ENCODE measurements around the gene SUCLA2.
"Not testable (repeated sequence)": the region's sequence is repeated elsewhere in the genome, so short reads cannot be mapped to it uniquely, and the experiment has no call there.

SUCLA2 gene

GRCh38 chr13:47990920-47991466 lies 10.1 kb downstream of the SUCLA2 start:
- DNase-seq: no peak

- DNase-seq: no peak
These were observed 10.6 kb downstream of the SUCLA2 start for GRCh38 chr13:47990427-47990826.

GRCh38 chr13:47983070-47983469 lies 18.0 kb downstream of the SUCLA2 start:
- DNase-seq: no peak

DNA sequence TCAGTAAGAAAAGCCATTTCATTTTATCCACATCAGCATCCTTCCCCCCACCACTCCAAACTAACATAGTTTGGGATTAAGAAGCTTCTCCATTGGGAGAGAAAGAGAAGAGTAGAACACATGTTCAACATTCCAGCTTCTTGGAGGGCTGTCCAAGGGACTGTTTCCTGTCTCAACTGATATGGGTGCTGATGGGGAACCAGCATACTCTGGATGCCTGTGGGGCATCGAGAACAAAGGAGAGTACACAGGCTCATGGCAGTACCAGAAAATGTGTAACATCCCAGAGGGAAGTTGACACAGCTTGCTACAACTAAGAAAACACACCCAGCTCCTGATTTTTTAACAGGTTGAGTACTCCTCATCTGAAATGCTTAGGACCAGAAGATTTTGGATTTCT lies 24.7 kb downstream of the SUCLA2 start:
- no peak for DNase-seq

- no peak for DNase-seq
These were observed 36.2 kb downstream of the SUCLA2 start for GRCh38 chr13:47964863-47965262.

DNA sequence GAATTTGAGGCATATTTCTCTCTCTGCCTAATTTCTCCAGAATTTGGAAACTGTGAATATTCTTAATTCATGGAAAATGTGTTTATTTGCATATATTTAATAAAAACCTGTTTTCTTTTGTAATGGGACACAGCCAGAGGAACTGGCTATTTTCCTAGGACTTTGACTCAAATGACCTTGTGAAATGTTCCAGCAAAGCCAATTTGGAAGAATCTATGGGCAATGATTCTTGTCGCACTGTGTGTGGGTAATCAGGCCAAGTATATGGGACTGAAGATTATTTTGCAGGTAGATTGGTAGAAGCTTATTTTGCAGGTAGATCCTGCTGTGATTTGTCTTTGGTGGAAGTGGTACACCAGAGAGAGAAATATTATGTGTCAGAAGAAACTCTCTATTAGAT lies 38.8 kb downstream of the SUCLA2 start:
- DNase-seq: no peak

DNA sequence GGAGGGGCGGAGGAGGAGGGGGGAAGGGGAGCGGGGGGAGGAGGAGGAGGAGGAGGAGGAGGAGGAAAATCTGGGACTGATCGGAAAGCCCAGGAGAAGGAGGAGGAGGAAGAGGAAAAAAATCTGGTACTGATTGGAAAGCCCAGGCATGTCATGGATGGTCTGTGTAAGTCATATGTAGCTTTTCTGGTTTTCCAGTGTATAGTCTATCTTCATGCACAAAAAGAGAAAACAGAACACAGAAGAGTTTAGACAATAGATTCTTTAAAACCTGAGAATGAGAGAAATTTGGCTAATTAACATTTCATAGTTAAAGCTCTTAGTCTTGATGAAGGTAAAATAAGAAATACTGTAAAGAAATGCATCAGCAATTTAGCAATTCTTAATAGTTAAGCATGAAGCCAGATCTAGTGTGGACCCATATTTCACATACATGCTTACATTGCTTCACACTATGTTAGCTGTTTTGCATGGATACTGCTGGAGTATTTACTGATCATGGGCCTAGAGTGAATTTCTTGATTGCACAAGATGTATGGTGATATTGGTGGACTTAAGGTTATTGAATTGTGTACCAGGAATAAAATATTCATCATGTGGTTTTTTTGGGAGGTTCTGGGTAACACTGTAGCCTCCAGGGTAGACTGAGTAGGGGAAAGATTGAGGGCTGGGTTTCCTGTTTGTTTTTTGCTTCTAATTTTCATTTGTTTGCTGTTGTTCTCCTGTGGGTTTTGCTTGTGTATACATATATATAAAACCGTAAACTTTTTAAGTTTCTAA lies 41.4 kb downstream of the SUCLA2 start:
- no peak for DNase-seq

GRCh38 chr13:47957073-47957472 lies 44.0 kb downstream of the SUCLA2 start:
- DNase-seq: no peak

- no peak for DNase-seq
These were observed 45.2 kb downstream of the SUCLA2 start for GRCh38 chr13:47955836-47956235.

DNA sequence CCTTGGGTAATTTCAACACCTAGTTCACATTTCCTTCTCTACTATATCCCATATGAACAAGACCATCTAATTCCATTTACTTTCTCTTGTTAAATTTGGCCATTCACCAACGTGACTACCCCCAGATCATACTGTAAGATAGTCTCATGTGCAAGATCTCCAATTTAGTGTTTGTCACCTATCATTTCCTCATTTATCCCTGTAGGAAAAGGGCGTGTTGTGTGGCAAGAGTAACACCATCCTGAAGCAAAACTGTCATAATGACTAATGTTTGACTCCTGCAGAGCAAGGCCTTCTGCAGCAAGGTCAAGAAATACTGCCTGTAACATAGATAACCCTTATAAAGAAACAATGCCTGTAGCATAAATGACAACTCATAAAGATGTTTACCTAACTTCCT lies 51.3 kb downstream of the SUCLA2 start:
- DNase-seq: no peak

DNA sequence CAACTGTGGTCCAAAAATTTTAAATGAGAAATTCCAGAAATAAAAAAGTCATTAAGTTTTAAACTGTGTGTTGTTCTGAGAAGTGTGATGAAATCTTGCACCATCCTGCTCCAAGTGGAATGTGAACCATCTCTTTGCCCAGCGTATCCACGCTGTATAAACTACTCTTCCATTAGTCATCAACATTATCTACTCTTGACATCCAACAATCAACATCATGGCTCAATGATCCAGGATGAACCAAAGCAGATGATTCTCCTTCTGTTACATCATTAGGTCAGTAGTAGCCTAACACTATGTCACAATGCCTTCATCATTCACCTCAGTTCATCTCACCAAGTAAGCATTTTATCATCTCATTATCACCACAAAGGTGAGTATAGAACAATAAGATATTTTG lies 55.3 kb downstream of the SUCLA2 start:
- no peak for DNase-seq

DNA sequence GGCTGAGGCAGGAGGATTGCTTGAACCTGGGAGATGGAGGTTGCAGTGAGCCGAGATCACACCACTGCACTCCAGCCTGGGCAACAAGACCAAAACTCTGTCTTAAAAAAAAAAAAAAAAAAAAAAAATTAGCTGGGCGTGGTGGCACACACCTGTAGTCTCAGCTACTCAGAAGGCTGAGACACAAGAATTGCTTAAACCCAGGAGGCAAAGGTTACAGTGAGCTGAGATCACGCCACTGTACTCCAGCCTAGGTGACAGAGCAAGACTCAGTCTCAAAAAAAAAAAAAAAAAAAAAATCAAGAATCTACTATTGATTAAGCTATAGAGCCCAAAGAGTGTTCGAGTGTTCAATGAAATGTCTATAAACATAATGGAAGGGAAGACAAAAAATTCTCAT lies 55.9 kb downstream of the SUCLA2 start:
- DNase-seq: not testable (repeated sequence)

- no peak for DNase-seq
These were observed 66.7 kb downstream of the SUCLA2 start for GRCh38 chr13:47934371-47934770.

DNA sequence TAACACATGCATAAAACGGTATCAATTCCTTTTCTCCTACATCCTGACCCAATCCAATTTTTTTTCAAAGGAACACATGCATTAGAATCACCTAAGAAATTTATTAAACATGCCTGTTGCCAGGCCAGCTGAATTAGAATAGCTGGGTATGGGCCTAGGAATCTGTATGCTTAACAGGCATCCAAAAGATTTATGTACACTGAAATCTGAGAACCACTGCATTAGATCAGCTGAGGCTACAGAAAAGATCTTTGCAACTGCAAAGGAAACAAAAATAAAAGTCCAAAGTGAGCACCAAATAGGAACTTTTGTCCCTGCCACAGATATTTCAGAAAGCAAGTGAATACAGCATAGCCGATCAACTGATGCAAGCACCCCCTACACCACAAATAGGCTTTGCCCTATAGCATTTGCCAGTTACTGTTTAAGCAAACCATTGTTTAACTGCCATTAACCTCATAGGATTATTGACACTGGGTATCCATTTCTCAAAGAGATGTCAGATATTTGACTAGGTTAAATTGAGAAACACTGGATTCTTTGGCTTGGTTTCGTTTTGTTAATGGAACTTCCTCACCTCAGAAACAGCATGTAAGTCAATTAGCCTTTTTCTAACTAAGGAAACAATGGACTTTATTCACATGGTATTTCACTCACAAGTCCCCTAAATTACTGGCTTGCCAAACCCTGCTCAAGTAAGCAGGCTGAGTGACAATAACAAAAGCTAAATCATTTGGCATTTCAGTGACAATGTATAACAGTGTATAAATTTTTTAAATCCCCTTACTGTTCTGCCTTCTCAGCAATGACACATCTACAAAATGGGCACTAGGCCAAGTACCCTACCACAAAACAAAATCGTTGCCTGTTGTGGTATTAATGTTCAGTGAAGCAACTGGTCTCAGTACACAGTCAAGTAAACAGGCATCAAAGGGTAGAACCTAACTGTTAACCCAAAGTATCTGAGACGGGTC lies 67.8 kb downstream of the SUCLA2 start:
- peak; percentile 72 to 77 for DNase-seq

DNA sequence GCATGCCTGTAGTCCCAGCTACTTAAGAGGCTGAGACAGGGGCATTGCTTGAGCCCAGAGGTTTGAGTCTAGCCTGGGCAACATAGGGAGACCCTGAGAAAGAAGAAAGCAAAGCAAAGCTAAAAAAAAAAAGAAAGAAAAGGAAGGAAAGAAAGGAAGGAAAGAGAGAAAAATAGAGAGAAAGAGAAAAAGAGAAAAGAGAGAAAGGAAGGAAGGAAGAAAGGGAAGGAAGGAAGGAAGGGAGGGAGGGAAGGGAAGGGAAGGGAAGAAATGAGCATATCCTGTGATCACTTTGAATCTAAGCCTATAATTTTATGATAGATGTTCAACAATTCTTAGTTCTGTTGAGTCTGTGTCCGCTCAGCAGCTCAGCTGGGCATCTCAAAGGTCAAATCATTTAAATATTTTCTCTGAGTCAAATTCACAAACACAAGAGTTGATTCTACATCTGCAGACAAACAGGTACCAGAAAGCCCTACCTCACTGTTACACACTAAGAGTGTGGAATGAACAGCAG lies 70.4 kb downstream of the SUCLA2 start:
- no peak for DNase-seq

- DNase-seq: no peak
These were observed 71.9 kb downstream of the SUCLA2 start for GRCh38 chr13:47929156-47929555.

GRCh38 chr13:47917022-47917574 lies 84.0 kb downstream of the SUCLA2 start:
- DNase-seq: no peak

DNA sequence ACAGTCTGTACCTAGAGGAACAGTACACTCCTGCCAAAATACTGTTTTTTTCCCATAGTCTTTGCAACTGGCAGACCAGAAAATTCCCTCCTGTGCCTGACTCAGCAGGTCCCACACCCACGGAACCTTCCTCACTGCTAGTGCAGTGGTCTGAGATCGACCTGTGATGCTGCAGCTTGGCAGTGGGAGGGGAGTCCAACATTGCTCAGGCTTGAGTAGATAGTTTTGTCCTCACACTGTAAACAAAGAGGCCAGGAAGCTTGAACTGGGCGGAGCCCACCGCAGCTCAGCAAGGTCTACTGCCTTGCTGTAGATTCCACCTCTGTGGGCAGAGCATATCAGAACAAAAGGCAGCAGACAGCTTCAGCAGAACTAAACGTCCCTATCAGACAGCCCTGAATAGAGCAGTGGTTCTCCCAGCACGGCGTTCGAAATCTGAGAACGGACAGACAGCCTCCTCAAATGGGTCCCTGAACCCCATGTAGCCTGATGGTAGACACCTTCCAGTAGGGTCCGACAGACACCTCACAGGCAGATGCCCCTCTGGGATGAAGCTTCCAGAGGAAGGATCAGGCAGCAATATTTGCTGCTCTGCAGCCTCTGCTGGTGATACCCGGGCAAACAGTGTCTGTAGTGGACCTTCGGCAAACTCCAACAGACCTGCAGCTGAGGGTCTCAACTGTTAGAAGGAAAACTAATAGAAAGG lies 92.7 kb downstream of the SUCLA2 start:
- peak in 1 of 2 donors; percentile 10 for DNase-seq

GRCh38 chr13:47904891-47905290 lies 96.2 kb downstream of the SUCLA2 start:
- DNase-seq: peak in 1 of 2 donors; percentile 3

DNA sequence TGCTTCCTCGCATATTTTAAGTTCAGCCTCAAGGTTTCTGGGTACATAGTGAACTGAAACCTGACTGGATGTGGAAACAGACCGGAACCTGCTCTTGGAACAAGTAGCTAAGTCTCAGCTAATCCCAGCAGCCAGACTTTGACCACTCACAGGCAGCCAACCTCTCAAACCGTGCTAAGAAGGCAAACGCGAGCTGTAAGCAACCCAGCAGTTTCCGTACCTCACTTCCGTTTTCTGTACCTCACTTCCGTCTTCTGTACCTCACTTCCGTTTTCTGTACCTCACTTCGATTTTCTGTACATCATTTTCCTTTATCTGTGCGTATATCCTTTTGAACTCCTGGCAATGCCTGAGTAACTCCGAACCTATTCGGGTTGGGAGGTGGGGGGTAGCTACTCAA lies 96.8 kb downstream of the SUCLA2 start:
- DNase-seq: peak; percentile 70 to 92

DNA sequence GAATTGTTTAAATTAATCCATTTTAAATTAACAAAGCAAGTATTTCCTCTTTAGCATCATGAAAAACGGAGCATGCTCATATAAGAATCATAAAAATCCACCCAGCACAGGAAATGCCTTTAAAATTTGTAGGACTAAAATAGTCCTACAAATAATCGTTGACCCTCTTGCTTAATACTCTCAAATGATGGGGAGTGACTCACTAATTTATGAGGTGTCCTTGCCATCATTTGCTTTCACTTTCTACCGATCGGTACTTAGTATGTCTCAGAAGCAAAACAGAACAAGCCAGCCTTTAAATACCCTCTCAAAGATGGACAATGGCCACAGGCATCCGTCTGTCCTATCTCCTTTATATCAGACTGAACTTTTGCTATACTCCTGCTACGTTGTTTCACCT lies 97.2 kb downstream of the SUCLA2 start:
- peak; percentile 59 to 65 for DNase-seq

- DNase-seq: no peak
These were observed 99.6 kb downstream of the SUCLA2 start for GRCh38 chr13:47901441-47901840.
